HG02884 (cell line): Measurements from ENCODE around the gene NR1H4.
A peak's percentile ranks its signal among the peaks of the same experiment; 100 is the strongest.
"Not testable (repeated sequence)": the region's sequence is repeated elsewhere in the genome, so short reads cannot be mapped to it uniquely, and the experiment has no call there.

Source experiments
- ATAC-seq: cut with Tn5 transposase; IDR thresholded peaks from one replicate; pipeline ENCODE4 v1.9.1; 2021; ENCODE audit warnings: mild to moderate bottlenecking, moderate library complexity; ENCODE audit not compliant: unreplicated experiment

The NR1H4 gene

DNA sequence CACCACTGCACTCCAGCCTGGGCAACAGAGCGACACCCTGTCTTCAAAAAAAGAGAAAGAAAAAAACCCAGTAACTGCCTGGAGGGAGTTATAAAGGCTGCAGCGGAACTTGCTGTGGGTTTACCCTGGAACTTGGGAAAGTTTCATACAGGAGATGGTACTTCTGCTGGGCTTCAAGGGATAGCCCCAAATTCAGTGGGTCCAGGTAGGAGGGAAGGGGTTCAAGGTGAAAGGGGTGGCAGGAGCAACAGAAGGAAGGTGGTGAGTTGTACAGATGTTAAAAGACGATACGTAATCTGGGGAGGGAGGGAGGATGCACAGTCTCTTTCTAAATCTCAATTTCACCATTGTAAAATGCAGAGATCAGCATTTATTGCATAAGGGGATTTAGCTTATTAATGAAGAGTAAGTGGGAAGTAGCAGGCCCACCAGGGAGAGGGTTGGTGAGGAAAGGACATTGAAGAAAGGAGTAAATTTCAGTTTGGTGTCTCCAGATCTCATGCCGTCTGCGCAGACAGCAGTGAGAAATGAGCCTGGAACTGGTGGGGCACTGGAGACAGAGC is 91.3 kb downstream of the NR1H4 start:
- ATAC-seq = no peak

DNA sequence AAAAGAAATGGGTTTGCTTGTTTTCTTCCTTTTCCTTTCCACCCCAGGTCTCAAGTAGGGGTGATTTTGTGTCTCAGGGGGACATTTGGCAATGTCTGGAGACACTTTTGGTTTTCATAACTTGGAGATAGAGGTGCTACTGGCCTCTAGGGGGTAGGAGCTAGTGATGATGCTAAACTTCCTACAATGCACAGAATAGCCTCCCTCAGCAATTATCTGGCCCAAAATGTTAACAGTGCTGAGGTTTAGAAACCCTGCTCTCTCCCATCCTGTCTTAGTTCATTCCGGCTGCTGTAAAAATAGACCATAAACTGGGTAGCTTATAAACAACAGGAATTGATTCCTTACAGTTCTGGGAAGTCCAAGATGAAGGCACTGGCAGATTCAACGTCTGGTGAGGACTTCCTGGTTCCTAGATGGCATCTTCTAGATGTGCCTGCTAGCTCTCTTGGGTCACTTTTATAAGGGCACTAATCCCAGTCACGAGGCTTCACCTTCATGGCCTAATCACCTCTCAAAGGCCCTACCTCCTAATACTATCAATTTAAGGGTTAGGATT is 92.4 kb downstream of the NR1H4 start:
- ATAC-seq = no peak

GRCh38 chr12:100566887-100567637 is 93.4 kb downstream of the NR1H4 start:
- peak; percentile 96 for ATAC-seq

DNA sequence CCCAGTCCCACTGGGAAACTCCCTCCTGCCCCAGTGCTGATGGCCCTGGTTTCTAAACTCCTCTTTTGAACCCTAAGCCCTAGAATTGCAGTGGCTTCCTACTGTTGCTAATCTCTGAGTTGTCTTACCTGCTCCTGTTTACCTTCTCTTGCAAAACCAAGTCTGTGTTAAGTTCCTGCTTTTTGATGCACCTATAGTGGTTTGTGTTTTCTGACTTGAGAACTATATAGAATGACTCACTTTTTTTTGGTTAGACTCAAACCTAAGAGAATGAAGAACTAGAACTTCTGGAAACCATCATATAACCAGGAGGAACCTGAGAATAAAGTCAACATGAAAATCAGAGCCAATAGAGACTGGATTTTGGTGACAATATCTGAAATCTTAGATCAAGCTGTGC is 94.3 kb downstream of the NR1H4 start:
- peak; percentile 28 for ATAC-seq

- ATAC-seq = no peak
Measured at GRCh38 chr12:100572184-100572583, 98.5 kb downstream of the NR1H4 start.

DNA sequence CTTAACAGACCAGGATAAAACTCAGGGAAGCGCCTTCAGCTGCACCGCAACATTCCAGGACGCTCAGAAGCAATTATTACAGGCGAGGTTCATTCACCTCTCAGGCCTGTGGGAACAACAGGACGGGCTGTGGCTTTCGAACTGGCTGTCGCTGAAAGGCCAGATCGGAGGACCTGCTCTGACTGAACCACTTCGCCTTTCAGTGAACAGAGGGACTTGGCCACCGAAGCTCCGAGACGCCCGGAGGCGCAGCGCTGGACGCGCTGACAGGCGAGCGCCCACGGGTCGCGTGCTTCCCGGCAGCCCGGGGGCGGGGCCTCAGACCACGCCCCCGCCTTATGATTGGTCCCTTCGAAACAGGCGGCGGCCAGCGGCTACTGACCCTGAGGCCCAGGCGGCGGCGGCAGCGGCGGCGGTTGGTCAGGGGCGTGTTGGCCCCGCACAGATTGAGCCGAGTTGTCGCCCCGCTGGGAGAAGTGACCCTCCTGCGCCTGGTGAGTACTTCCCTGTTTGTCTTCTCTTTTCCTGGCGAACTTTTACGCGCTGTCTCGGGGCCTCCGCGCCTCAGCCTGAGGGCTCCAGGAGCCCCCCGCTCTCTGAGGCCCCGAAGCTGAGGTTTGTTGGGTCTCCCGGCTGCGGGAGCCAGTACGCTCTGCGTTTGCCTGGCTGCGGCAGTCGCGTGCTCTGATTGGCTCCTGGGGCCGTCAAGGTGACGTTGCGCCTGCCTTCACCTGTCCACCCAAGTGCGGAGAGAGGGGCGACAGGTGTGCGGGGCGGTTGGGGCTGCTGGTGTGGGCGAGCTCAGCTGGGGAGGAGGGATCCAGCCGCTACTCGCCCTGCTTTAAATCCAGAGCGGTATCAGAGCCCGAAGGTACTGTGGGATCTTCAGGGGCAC is 99.9 kb downstream of the NR1H4 start, which contains the start of gene GAS2L3:
Gene GAS2L3, plus strand, starts transcription at position 393 of the 895 bp plus-strand sequence. CDS start 21,221 bp downstream, outside the sequence.
- ATAC-seq = peak; percentile 92

DNA sequence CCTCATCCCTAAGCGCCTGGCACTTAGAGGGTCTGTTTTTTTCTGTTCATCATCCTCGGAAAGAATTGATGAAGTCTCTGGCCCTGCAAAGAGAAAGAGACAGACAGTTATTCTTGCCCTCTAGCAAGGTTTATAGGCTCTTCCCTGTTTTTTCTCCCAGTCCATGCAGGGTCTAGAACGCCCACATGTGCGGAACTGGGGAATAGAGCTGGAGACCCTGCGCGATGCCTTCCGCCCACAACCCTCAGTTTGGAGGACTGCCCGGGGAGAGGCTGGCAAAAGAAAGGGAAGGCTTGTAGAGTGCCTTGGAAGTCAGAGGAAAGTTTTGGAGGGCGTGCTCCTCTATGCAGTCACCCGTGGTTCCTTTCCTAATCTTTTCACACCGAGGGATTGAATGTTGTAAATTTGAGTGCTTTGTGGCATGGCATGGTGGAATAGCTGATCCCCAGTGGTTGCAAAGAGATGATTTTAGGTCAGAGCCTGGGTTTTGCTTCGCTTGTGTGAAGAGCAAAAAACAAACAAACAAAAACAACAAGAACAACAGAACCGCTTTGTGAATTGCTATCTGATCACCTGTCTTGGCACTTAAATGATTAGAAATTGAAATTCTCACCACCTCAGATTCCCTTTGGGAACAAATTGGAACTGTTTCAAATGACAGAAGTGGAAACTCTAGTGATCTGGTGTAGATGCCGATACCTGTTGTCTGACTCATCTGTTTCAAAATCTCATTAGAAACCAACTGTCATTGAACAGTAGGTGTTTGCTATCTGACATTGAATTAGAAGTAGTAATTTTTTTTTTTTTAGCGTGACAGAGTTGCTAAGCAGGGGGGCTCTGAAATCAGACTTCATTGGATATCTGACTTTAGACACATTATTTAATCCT is 100.8 kb downstream of the NR1H4 start:
- ATAC-seq = peak; percentile 7

DNA sequence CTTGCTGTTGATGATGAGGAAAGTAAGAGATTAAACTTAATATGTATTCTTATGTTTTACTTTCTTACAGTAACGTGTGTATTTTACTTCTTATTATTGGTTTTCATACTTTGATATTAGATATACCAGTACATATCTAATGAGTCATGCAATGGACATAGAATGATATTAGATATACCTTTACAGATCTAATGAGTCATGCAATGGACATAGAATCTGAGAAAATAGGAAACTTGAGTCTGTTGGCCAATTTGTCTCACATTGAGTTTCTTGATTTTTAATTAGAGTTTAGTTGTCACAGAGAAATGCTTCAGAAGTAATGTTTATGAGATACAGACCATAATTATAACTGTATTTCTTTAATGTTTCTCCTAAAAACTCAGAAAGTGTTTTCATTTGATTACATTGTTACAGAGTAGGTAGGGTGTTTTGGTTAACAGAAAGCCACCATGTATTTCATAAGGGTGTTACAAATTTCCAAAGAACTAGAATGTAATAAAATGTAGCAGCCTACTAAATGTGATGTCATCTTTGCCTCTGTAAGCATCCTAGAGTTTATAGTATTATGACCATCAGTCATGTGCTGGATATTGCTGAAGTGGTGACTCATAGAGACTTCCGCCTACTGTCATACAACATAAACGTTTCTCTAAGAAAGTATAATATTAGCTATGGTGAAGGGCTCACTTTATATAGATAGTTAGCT is 102.8 kb downstream of the NR1H4 start:
- ATAC-seq = no peak

DNA sequence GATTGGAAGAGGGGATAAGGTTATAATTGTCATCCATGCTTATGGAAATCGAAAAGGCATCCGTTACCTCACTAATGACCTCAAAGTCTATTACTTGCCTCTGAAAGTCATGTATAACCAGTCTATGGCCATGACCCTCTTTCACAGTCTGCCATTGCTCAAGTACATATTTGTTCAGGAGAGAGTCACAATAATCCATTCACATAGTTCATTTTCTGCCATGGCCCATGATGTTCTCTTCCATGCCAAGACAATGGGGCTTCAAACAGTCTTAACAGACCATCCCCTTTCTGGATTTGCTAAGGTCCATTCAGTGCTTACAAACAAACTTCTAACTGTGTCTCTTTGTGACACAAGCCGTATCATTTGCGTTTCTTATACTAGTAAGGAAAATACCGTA is 105.3 kb downstream of the NR1H4 start:
- no peak for ATAC-seq

GRCh38 chr12:100579844-100580243 is 106.2 kb downstream of the NR1H4 start:
- ATAC-seq = no peak

DNA sequence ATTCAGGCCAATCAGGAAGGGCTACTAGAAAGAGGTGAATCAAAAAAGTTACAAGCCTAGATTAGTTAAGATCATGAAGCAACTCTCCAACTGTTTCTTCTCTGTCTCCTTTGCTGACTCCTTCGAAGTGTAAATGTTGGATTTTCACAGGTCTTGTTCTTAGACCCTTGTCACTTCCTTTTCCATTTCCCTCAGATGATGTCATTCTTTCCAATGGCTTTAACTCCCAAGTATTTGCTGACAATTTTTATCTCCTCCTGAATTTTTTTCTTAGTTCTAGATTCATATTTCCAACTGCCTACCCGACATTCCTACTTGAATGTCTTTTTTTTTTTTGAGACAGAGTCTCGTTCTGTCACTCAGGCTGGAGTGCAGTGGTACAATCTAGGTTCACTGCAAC is 110.6 kb downstream of the NR1H4 start:
- no peak for ATAC-seq

DNA sequence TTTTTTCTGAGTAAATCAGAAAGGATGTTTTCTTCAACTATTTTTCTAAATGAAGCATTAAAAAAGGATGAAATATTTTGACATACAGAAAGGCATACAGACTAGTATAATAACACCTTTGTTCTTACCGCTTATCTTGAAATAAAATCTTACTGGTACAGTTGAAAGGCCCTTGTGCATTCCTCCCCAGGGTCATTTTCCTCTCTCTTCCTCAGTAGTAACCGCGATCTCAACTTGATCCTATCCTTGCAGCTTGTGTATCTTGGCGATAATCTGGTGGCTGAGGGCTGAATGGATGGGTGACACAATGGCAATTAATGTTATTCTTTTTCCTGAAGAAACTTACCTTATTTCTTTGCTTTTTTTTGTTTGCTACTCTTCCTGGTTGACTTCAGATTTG is 118.3 kb downstream of the NR1H4 start:
- no peak for ATAC-seq

DNA sequence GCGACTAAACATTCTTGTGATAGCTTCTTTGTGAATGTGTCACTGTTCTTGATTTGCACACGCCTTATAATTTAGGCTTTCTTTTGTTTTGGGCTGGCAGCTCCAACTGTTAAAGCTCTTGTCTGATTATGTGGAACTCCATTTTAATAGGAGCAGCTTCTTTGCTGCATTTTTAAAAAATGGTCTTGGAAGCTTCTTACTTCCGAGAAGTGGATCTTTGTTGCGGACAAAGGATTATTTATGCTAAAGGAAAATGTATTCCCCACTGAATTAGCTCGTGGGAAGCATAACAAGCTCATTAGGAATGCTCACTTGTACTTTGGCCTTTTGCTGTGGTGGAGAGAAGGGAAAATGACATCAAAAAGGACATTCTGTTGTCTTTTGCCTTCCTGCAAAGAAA is 119.8 kb downstream of the NR1H4 start:
- ATAC-seq = no peak

- no peak for ATAC-seq
Measured at GRCh38 chr12:100601626-100602025, 128.0 kb downstream of the NR1H4 start.

GRCh38 chr12:100602997-100603396 is 129.3 kb downstream of the NR1H4 start:
- ATAC-seq = not testable (repeated sequence)

DNA sequence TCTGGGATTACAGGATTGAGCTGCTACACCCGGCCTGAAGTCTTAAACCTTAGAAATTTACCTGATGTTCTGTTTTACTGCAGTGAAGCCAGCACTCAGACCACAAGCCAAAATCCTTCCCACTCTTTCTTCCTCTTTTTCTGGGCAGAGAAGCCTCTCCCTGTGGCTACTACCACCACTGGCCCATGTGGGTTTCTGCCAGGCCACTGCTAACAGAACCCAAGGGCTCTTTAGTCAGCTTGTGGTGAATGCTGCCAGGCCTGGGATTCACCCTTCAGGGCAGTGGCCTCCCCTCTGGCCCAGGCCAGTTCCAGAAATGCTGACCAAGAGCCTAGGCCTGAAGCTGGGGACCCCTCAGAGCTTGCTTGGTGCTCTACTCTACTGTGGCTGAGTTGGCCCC is 135.1 kb downstream of the NR1H4 start:
- ATAC-seq = no peak

DNA sequence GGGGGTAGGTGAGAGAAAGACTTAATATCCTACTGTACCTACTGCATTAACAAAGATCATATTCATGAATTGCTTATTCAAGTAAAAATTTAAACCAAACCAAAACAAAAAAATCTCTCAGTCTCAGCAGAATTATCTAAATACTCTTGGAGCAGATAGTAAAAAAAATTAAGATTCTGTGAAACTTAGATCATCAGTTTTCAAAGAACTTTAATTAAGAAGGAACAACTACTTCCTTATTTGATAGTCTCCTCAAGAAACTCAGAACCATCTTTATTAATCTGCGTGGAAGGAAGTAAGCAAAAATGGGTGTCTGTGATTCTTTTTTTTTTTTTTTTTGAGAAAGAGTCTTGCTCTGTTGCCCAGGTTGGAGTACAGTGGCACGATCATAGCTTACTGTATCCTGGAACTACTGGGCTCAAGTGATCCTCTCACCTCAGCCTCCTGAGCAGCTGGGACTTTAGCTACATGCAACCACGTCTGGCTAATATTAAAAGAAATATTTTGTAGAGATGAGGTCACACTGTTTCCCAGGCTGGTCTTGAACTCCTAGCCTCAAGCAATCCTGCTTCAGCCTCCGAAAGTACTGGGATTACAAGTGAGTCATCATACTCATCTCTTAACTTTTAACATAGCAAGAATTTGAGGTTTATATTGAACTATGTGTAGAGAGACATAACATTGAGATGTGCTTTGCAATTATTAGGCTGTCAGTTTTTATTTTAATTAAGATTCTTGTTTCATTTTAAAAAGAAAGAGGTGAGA is 137.2 kb downstream of the NR1H4 start:
- no peak for ATAC-seq

DNA sequence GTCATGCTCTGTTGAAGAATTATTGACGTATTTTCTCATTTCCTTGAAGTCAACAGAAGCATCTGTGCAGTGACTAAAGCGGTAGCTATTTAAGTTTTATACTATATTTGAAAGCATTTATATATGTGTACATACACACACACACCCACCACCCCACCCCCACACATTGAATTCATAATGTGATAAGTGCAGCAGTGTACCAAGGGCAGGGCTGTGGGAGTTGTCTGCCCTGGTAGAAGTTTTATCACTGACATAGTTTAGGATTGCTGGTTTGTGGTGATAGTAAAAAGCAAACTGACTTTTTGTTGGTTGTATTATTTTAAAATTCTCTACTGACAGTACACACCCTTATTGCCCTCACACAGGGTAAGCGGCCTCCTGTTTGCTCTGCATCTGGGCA is 138.9 kb downstream of the NR1H4 start:
- ATAC-seq = no peak
